HG03135 (cell line): Measurements from ENCODE around the gene XIRP1.

Source experiments
- ATAC-seq: cut with Tn5 transposase; IDR thresholded peaks from one replicate; pipeline ENCODE4 v1.9.1; 2021; ENCODE audit warnings: mild to moderate bottlenecking, moderate library complexity; ENCODE audit not compliant: unreplicated experiment

XIRP1 gene

DNA sequence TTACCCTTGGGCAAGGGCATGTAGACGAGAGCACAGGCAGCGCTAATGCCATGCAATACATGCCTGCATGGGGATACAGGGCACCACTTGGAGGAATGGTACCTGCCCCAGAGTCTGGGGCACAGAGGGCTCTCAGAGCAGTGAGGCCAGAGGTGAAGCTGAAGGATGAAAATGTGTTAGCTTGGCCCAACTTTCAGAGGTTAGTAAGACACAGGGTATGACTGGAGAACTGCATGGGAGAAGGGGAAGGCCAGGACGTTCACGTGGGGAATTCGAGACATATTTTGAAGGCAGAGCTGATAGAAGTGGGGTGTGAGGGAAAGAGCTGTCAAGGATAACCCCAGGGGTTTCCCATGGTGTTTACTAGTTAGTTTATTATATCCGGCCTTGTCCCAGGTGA is 58.6 kb downstream of the XIRP1 start:
- ATAC-seq: no peak
